Activated CD8-positive, alpha-beta memory T cell treated with anti-CD3 and anti-CD28 coated beads, Interleukin-2, amount 50 U/mL, for 4 hours (primary cell): ENCODE results near the gene ABCC1.

Experiments used
- DNase-seq: peaks from one replicate; pipeline ENCODE4 v3.0.0-alpha.2; 2020

ABCC1 gene

DNA sequence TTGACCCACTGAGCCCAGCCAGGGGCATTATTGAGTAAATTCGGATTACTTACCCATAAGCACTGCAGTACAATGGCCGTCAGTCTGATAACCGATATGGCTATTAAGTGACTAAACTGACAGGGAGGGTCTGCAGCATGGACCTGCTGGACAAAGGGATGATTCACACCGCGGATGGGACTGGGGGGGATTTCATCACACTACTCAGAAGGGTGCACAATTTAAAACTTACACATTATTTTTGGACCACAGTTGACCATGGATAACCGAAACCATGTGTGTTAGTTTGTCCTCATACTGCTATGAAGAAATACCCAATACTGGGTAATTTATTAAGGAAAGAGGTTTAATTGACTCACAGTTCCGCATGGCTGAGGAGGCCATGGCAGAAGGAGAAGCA, 167.4 kb downstream of the ABCC1 start:
- no peak for DNase-seq

DNA sequence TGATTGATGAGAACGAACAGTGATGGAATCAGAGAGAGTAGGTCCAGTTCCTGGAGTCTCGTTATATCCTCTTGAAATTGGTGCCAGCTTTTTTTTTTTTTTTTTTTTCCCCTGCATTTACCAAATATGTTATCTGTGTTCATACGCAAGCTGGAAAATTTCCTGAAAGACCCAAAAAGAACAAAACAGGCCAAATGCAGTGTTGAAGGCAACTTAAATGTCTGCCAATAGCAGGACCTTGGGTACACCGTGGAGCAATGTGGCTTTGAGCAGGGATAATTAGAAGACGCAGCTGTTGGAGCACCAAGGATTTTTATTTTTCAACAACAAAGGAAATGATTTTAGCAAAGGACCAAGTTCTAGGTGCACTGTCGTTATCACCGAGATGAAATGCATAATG, 168.9 kb downstream of the ABCC1 start:
- DNase-seq, result no peak

DNA sequence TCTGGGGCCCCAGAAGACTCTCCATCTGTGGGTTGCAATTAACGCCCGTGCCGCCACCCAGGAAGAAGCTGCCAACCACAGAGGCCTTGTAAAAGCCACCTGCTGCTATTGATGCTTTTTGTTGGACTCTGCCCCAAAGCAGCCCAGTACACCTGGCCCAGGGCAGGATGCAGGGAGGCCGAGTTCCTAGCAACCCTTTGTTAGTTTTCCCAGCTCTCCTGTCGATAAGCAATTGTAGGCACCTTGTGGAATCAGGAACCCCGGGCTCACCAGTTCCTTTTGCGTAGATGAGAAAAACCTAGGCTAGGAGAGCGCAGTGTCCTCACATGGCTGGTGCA, 170.6 kb downstream of the ABCC1 start:
- no peak for DNase-seq

DNA sequence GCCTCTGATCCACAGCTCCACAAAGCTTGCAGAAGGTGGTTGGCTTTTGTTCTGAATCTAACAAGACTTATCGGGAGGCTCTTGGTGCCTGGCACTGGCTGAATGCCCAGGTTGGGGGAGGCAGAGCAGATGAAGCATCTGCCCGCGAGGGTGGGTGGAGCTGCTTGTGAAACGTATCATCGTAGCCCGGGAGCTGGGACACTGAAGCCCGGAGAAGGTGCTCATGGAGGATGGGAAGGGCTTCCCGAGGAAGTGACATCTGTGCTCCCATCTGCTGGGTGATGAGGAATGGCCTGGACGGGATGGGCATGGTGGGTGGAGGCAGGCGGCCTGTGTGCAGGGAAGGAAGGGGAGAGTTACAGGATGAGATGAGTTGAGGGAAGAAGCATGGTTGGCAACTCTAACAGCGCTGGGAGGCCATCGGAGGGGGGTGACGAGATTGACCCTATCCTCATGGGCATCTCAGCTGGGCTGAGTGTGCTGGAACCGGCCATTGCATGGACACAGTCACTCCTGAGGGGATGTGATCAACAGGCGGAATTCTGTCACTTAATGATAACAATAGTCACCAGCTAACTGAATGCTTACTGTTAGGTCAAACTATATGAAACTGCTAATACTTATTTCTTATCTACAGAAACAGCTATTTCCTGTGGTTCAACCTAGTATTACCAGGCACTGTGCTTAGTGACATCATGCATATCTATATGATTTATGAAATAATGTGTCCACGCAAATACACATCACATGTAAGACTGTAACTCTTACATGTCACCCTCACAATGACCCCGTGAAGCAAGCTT, 171.2 kb downstream of the ABCC1 start:
- no peak for DNase-seq

DNA sequence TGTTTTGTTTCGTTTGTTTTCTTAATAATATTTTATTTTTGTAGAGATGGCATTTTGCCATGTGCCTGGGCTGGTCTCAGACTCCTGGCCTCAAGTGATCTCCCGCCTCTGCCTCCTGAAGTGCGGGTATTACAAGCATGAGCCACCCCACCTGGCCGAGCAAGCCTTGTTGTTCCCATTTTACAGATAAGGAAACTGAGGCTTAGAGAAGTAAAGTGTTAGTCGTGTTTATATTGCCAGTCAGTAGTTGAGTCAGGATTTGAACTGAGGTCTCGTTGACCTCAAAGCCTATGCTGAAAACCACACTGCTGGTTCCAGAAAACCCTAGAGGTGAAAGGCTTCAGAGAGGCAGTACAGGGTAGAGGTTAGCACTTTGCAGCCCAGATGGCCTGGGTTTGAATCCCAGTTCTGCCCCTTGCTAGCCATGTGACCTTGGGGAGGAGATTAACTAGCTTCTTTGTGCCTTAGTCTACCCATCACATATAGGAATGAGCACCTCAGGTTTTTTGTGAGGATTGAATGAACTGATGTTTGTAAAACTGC, 171.8 kb downstream of the ABCC1 start:
- DNase-seq, result no peak

DNA sequence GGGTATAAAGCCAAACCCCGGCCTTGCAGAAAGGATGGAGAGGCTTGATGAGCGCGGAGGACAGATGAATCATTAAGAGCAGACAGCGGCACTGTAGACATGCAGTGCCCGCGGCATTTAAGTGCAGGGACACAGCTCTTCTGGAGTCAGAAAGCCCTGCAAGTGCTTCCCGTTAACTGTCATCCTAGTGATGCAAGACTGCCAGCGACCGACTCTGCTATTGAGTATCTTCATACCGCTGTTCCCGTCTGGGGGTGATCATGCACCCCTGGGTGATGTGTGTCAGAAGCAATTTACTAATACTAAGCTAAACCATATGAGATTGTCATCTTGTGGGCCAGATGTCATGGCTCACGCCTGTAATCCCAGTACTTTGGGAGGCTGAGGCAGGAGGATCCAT, 172.8 kb downstream of the ABCC1 start:
- no peak for DNase-seq

DNA sequence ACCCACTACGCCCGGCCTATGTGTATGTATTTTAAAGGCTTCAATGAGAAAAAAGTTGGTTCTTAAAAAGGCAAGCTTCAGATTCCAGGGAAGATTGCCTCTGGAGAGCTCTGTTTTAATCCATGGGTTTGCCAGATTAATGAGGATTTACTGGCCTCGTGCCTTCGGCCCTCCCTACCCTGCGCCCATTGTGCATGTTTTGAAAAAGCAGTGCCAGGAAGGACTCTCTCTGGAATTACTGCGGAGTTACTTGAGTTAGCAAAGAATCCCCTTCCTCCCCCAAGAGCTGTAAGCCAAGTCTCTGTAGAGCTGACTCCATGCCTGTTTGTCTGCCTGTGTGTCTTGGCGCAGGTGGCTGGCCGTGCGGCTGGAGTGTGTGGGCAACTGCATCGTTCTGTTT, 175.0 kb downstream of the ABCC1 start:
- no peak for DNase-seq

DNA sequence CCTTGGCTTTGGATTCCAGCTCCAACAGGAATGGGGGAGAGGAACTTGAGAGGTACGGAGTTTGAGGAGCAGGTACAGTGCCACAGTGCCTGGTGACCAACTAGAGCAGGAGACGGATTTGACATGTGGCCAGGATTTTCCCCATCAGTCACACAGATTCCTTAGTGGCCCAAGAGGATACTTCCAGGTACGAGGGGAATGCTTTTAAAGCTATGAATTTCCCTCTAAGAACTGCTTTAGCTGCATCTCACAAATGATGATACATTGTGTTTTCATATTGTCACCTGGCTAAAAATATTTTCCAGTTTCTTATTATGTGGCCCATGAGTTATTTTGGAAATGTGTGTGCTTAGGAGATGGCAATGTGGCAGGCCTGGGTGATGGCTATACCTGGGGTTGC, 175.6 kb downstream of the ABCC1 start:
- DNase-seq, result no peak

DNA sequence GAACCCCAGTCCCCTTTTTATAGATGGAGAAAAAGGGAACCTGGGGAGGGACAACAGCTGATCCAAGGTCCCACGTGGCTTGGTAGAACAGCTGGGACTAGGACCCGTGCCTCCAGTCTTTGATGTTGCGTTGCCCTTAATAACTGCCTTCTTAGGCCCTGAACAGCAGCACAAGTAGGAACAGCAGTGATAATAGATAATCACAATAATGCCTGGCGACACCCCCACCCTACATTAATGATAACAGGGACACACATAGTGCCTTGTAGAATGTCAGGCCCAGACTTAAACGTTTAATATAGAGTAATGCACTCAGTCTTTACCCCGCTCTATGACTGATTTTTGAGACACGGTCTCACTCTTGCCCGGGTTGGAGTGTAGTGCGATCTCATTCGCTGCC, 177.5 kb downstream of the ABCC1 start:
- DNase-seq, result no peak

DNA sequence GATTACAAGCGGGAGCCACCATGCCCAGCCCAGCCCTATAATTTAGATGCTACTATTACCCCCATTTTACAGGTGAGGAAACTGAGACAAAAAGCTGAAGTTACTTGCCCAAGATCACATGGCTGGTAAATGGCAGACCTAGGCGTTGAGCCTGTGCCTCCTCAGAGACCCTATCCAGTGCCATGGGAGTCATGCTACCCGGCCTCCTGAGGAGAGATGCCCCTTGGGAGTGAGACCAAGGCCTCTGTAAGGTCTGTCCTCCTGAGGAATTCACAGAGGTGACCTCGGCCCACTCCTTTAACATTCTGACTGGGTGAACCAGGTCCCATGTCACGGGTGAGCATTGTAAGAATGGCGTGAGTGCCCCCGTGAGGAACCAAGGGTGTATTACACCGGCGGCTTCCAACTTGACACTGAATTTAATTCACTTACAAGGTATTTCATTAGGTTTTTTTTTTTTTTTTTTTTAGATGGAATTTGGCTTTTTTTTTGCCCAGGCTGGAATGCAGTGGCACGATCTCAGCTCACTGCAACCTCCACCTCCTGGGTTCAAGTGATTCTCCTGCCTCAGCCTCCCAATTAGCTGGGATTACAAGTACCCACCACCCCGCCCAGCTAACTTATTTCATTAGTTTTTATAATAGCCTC, 178.2 kb downstream of the ABCC1 start:
- DNase-seq, result peak; percentile 67

DNA sequence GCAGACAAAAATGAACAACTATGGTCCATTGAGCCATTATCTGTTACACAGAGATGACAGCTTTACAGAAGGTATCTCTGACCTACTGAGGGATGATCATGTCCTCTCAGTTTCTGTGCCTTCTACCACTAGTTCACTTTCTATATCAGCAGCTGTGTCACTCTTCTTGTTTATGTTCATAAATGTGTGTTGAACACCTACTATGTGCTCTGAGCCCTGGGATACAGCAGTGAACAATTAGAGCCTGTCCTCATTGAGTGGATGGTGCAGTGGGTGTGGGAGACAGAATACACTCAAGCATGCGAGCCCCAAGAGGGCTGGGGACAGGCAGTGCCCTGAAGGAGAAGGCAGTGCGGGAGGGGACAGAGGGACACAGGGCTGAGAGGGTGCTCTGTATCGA, 181.8 kb downstream of the ABCC1 start:
- DNase-seq, result no peak

DNA sequence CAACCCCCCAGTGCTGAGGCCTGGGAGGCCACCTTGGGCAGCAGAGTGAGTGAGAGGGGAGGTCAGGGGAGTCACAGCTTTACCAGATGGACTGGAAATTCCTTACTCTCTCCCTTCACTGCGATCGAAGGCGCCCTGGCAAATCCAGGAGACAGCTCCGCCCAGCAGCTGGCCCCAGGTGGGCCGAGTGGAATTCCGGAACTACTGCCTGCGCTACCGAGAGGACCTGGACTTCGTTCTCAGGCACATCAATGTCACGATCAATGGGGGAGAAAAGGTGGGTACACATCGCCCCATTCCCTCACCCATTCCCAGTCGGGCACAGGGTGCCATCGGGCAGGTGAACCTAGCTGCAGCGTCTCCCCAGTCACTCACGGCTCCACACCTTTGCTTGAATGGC, 182.2 kb downstream of the ABCC1 start:
- DNase-seq, result no peak

DNA sequence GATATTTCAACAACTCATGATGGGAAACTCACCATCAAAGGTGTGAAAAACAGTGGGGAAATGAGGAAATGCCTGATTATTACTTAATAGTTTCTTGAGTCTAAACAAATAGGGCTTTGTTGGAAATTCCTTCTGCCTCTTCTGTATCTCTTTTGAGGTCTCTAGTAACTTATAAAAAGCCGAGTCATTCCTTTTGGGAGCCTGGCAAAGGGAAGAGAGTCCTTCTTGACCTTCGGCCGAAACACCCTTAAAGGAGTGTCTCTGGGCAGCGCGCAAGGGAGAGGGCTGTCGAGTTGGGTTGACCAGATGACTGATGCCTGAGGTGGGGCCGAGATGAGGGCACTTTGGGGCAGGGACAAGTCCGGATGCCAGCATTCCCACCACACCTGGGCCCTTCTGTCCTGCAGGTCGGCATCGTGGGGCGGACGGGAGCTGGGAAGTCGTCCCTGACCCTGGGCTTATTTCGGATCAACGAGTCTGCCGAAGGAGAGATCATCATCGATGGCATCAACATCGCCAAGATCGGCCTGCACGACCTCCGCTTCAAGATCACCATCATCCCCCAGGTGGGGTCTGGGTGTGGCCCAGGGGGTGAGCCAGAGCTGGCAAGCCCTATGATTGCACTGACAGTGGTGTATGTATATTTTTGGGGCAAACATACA, 184.7 kb downstream of the ABCC1 start:
- no peak for DNase-seq

DNA sequence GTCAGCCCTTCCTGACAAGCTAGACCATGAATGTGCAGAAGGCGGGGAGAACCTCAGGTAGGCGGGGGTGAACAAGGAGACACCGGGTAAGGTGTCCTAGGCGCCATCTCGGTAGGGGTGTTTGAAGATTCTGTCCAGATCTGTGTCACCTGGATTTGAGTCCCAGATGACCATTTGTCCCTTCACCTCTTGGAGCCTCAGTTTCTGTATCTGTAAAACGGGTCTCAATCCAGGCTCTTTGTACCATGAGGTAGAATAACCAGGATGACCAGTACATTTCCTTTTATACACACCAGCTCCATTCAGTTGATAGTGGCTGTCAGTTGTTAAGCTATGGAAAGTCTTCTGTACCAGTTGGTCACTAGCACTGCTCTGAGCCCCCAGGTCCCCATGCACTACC, 187.2 kb downstream of the ABCC1 start:
- no peak for DNase-seq

DNA sequence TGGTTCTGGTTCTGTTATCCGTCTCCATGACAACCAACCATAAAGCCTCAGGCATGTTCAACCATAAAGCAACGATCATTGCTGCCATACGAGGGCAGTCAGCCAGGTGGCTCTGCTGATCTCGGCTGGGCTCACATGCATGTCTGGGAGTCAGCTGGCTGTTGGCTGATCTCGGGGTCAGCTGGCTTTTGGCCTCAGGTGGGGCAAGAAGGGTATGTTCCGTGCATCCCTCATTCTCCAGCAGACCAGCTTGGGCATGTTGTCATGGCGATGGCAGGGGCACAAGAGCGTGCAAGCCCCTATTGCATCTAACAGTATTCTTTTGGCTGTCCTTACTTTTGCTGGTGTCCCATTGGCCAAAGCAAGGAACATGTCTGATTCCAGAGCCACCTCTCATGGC, 187.7 kb downstream of the ABCC1 start:
- DNase-seq, result no peak

DNA sequence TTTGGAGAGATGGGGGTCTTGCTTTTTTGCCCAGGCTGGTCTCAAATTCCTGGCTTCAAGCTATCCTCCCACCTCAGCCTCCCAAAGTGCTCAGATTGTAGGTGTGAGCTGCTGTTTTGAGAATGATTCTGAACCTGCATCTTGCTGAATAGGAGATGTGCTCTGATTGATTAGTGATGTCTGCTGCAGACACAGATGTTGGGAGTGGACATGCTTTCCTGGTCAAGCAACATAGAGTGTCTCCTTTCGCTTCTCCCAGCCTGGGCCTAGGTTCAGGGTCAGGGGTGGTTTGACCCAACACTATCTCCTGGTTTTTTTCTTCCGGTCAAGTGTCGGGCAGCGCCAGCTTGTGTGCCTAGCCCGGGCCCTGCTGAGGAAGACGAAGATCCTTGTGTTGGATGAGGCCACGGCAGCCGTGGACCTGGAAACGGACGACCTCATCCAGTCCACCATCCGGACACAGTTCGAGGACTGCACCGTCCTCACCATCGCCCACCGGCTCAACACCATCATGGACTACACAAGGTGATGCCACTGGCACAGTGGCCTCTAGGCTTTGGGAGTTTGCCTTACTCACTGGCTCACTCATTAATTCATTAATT, 188.7 kb downstream of the ABCC1 start:
- no peak for DNase-seq

DNA sequence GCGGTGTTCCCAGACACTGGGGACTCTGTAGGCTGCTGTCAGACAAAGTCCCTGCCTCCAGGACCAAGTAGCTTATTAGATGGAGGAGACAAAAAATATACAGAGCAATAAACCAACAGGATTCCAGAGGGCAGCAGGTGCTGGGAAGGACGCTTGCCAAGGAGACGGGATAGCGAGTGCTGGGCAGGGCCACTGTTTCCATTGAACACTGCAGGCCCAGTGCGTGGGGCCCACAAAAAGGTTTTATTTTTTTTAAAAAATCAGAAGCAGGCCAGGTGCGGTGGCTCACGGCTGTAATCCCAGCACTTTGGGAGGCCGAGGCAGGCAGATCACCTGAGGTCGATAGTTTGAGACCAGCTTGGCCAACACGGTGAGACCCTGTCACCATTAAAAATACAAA, 189.6 kb downstream of the ABCC1 start:
- no peak for DNase-seq

DNA sequence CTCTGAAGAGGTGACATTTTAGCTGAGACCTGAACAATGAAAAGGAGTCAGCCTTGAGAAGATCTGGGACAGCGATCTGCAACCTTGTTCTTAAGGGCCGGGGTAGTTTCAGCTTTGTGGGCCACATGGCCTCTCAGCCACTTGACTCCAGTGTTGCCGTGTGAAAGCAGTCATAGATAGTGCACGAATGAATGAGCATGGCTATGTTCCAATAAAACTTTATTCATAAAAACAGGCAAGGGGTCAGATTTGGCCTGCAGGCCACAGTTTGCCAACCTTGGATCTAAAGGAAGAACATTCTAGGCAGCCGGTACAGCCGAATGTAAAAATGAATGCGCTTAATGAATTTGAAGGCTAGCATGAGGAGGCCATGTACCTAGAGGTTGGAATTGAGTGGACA, 190.4 kb downstream of the ABCC1 start:
- no peak for DNase-seq

DNA sequence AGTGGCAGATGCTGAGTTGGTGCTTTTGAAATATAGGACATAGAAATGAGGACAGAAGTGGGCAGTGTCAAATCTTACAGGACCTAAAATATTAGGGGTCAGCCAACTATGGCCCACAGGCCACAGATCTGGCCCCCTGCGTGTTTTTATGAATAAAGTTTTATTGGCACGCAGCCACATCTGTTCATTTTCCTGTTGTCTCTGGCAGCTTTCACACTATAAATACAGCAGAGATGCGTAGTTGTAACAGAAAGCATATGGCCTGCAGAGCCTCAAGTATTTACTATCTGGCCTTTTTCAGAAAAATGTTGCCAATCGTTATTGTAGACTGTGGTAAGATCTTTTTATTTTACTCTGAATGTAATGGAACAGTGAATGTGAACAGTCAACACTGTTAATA, 191.1 kb downstream of the ABCC1 start:
- no peak for DNase-seq

DNA sequence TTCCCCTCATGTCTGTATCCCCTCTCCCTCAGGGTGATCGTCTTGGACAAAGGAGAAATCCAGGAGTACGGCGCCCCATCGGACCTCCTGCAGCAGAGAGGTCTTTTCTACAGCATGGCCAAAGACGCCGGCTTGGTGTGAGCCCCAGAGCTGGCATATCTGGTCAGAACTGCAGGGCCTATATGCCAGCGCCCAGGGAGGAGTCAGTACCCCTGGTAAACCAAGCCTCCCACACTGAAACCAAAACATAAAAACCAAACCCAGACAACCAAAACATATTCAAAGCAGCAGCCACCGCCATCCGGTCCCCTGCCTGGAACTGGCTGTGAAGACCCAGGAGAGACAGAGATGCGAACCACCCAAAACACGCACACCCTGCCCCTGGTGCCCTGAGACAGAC, 191.7 kb downstream of the ABCC1 start:
- DNase-seq, result no peak

DNA sequence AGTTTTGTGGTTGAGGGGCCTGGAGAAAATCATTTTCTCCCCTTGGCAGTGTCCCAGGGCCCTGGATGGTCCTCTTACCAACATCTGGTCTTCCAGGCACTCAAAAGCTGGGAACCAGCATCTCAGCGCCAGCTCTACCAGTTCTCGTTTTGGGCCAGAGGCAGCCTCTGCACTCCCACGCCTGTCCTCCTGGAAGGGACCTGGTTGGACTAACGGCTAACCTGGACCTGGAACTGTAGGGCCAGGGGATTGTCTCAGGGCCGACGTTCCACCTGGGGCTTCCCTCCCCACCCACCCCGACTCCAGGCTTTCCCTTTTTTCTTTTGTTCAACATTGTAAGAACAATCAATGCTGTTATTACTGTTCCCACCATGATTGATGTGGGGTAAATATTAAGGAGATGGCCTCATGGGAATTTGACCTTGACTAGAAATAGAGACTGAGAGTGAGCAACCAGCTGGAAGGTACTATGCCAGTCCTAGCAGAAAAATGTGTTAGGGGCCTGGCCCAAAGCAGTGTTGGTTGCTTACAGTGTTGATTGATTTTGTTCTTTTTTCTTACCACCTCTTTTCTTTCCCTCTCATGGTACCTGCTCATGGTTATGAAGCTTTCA, 192.5 kb downstream of the ABCC1 start:
- DNase-seq, result no peak

DNA sequence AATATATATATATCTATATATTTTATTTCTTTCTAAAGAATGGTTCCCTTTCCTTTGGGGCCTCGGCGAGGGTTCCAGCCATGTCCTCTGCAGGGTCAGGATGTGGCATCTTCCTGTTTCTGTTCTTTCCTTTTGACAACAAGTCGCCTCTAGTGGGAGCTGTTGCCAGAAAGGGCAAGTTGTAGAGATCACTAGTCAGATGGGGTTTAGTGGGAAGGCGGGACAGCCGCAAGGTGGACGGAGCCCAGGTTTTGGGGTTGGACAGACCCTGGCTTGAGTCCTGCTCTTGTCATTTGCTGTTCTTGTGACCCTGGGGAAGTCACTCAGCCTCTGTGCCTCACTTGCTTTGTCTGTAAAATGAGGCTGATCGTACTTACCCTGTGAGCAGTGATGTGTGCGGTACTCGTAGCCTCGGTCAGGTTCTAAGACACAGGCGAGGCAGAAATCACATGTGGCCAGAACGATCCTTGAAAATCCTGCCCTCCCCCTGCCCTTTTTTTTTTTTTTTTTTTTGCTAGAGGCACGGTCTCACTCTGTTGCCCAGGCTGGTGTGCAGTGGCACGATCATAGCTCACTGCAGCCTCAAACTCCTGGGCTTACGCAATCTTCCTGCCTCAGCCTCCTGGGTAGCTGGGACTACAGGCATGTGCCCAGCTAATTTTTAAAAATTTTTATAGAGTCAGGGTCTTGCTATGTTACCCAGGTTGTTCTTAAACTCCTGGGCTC, 193.8 kb downstream of the ABCC1 start:
- DNase-seq, result no peak

DNA sequence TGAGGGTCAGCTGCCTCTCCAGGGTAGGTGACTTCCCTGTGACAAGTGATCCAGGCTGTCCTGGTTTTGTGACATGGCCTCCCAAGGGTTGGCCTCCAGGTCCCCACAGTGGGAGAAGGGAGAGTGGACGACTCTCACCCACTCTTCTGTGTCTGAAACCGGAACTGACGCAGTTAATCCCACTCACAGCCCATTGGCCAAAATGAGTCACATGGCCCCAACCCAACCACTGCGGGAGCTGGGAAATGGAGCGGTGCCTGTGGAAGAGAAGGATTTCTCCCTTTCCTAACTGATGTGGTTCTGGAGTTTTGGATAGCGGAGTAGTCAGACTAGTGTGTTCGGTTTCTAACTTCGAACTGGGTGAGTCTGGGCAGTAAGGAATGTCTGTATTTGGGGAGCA, 194.5 kb downstream of the ABCC1 start:
- DNase-seq, result no peak
